Stomach (tissue), 4 donors: ENCODE results near the gene TWF2.

Experiments
- CTCF ChIP-seq, 7 experiments: fragments of 450-650 bp in 4 of 7; fragments of 200-600 bp in 3 of 7; sonication (generic) in 3 of 7; IDR thresholded peaks; one replicate each; pipeline ENCODE4 v1.5.1; 2016 to 2019; ENCODE audit warnings: antibody characterized with exemption in 7 of 7, control low read depth in 2 of 7, mild to moderate bottlenecking in 1 of 7
- POLR2A ChIP-seq, 4 donors: fragments of 450-650 bp; IDR thresholded peaks; one replicate each; pipeline ENCODE4 v1.6.1; 2016; ENCODE audit warnings: antibody characterized with exemption in 4 of 4, control low read depth in 2 of 4, mild to moderate bottlenecking in 1 of 4, moderate library complexity in 1 of 4

GRCh38 chr3:52236424-52236886, 2.5 kb downstream of the TWF2 start:
- TF ChIP-seq CTCF (IDR thresholded peaks at IDR 0.05): no peak
- no peak for TF ChIP-seq POLR2A (IDR thresholded peaks at IDR 0.05)
